Smooth muscle cell (in vitro differentiated cells): Measurements from ENCODE around the gene LETMD1. TPM values are rescaled to one million over a fixed set of nuclear protein-coding genes. Genes with fewer than 3 reads are reported as not detected.
"Not testable (repeated sequence)": the region's sequence is repeated elsewhere in the genome, so short reads cannot be mapped to it uniquely, and the experiment has no call there.

Experiments used
- DNase-seq: peaks from one replicate; lab custom pipeline; 2025; ENCODE audit not compliant: unreplicated experiment; lab: John Stamatoyannopoulos, UW
- H2AFZ ChIP-seq: fragments of 200-600 bp; sonication (generic); 2 replicates; pipeline ENCODE4 v1.6.0; 2016; ENCODE audit warnings: antibody characterized with exemption, low read depth, mild to moderate bottlenecking
- H3F3A ChIP-seq: fragments of 200-600 bp; sonication (generic); 2 replicates; pipeline ENCODE4 v1.6.0; 2017; ENCODE audit warnings: antibody characterized with exemption, low read depth
- H3K27ac ChIP-seq: fragments of 200-600 bp; sonication (generic); 2 replicates; pipeline ENCODE4 v1.5.1; 2016; ENCODE audit warnings: low read depth, mild to moderate bottlenecking
- H3K27me3 ChIP-seq: fragments of 200-600 bp; sonication (generic); 2 replicates; pipeline ENCODE4 v1.6.1; 2016; ENCODE audit warnings: low read depth, mild to moderate bottlenecking
- H3K36me3 ChIP-seq: fragments of 200-600 bp; sonication (generic); 2 replicates; pipeline ENCODE4 v1.5.1; 2016; ENCODE audit warnings: low read depth
- H3K4me1 ChIP-seq: fragments of 200-600 bp; sonication (generic); 2 replicates; pipeline ENCODE4 v1.5.1; 2016; ENCODE audit warnings: low read depth
- H3K4me2 ChIP-seq: fragments of 200-600 bp; sonication (generic); 2 replicates; pipeline ENCODE4 v1.6.0; 2016; ENCODE audit warnings: mild to moderate bottlenecking
- H3K4me3 ChIP-seq: fragments of 200-600 bp; sonication (generic); 2 replicates; pipeline ENCODE4 v1.5.1; 2016; ENCODE audit warnings: mild to moderate bottlenecking
- H3K79me2 ChIP-seq: fragments of 200-600 bp; sonication (generic); 2 replicates; pipeline ENCODE4 v1.6.0; 2016; ENCODE audit warnings: low read depth, mild to moderate bottlenecking
- H3K9ac ChIP-seq: fragments of 200-600 bp; sonication (generic); 2 replicates; pipeline ENCODE4 v1.6.0; 2016; ENCODE audit warnings: low read depth
- H3K9me3 ChIP-seq: fragments of 200-600 bp; sonication (generic); replicated peaks from 2 replicates; pipeline ENCODE4 v1.5.1; 2016; ENCODE audit warnings: low read depth
- H4K20me1 ChIP-seq: fragments of 200-600 bp; sonication (generic); 2 replicates; pipeline ENCODE4 v1.6.0; 2016; ENCODE audit warnings: low read depth
- CTCF ChIP-seq: fragments of 200-600 bp; sonication (generic); IDR thresholded peaks from 2 replicates; pipeline ENCODE4 v1.5.1; 2017; ENCODE audit warnings: borderline replicate concordance, mild to moderate bottlenecking, antibody characterized with exemption; ENCODE audit not compliant: insufficient read depth, poor library complexity, severe bottlenecking
- WGBS: methylation state at CpG from one replicate; pipeline ENCODE4 v1.1.7; 2016; ENCODE audit warnings: low lambda C conversion rate; 5-methylcytosine and 5-hydroxymethylcytosine counted together
- polyA plus RNA-seq: library from polyadenylated mRNA; unstranded; fragments of >200 nt; fragmentation: Nextera tagmentation; extraction: Ambion mirVana; gene quantifications from 2 replicates; pipeline ENCODE4 v1.2.1, GENCODE V29; 2016
- total RNA-seq: library from RNA; depleted of rRNA; stranded (reverse); fragments of >200 nt; gene quantifications from 2 replicates; pipeline ENCODE4 v1.2.3, GENCODE V29; 2014

Gene LETMD1
- total and polyA plus RNA-seq, 2 experiments from 2014 or later, result 8.9 to 32.9 TPM

DNA sequence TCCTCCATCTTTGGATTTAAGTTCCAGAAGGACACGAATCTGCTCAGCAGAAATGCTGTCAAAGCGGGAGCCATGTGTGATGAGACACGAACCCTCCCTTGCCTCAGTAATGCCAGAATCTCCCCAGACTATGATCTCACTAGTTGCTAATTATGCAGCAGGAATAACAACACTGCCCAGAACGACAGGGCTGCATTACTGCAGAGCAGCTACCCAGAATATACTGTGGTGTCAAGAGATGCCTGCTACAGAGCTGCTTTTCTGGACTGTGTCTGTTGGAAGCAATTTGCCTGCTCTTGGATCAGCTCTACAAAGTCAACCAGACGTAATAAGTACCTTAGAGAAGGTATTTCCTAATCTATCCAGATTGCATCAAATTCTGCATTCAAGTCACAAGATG, 29.8 kb downstream of the LETMD1 start:
- 13% methylated on average over 5 of the region's 5 CpGs for WGBS
- Histone ChIP-seq H3K27me3 (no peaks in the 10 kb centered on the region), H3K27ac (peak overlapping the region; percentile 49), H3K9ac (no peak overlapping the region), H2AFZ (no peak overlapping the region), H3K4me2 (peak overlapping the region; percentile 13), H4K20me1 (peaks cover 78% of the 10 kb centered on the region), H3K4me3 (no peak overlapping the region), H3K36me3 (no peaks in the 10 kb centered on the region), H3F3A (no peaks in the 10 kb centered on the region), H3K9me3 (no peaks in the 10 kb centered on the region), H3K4me1 (peaks cover 23% of the 10 kb centered on the region), H3K79me2 (peaks cover 88% of the 10 kb centered on the region)
- TF ChIP-seq CTCF, result no peak
- DNase-seq, result no peak

GRCh38 chr12:51078346-51078745, 30.2 kb downstream of the LETMD1 start:
- H3K79me2 ChIP-seq, result peaks cover 87% of the 10 kb centered on the region
- peaks cover 23% of the 10 kb centered on the region for H3K4me1 ChIP-seq
- H3K4me2 ChIP-seq, result peak overlapping the region; percentile 13
- 65% methylated on average over 5 of the region's 5 CpGs for WGBS
- peaks cover 78% of the 10 kb centered on the region for H4K20me1 ChIP-seq
- not testable (repeated sequence) for H2AFZ ChIP-seq, H3K9ac ChIP-seq, H3K27me3 ChIP-seq, H3K36me3 ChIP-seq, H3K9me3 ChIP-seq, H3F3A ChIP-seq, H3K4me3 ChIP-seq, DNase-seq
- H3K27ac ChIP-seq, result peak overlapping the region; percentile 49

GRCh38 chr12:51078866-51079265, 30.7 kb downstream of the LETMD1 start:
- H3F3A ChIP-seq, H3K27ac ChIP-seq, H3K27me3 ChIP-seq, H3K4me3 ChIP-seq, H3K9me3 ChIP-seq, H3K4me2 ChIP-seq, H3K9ac ChIP-seq, H2AFZ ChIP-seq, H3K36me3 ChIP-seq, DNase-seq: not testable (repeated sequence)
- 93% methylated on average over 6 of the region's 6 CpGs for WGBS
- Histone ChIP-seq H3K4me1 (peaks cover 23% of the 10 kb centered on the region), H4K20me1 (peaks cover 78% of the 10 kb centered on the region), H3K79me2 (peaks cover 85% of the 10 kb centered on the region)

GRCh38 chr12:51080136-51080535, 32.0 kb downstream of the LETMD1 start:
- Histone ChIP-seq H3K79me2 (peaks cover 73% of the 10 kb centered on the region), H2AFZ (no peak overlapping the region), H3K4me1 (peaks cover 23% of the 10 kb centered on the region), H3K36me3 (no peaks in the 10 kb centered on the region), H4K20me1 (peaks cover 66% of the 10 kb centered on the region), H3F3A (peaks cover 3% of the 10 kb centered on the region), H3K4me2 (no peak overlapping the region), H3K27ac (no peak overlapping the region), H3K4me3 (no peak overlapping the region), H3K9ac (no peak overlapping the region), H3K27me3 (no peaks in the 10 kb centered on the region), H3K9me3 (no peaks in the 10 kb centered on the region)
- TF ChIP-seq CTCF, result no peak
- 89% methylated on average over 4 of the region's 4 CpGs for WGBS
- DNase-seq, result no peak

GRCh38 chr12:51081421-51081820, 33.3 kb downstream of the LETMD1 start:
- peaks cover 23% of the 10 kb centered on the region for H3K4me1 ChIP-seq
- H3K9ac ChIP-seq, result no peak overlapping the region
- H3K79me2 ChIP-seq, result peaks cover 60% of the 10 kb centered on the region
- peak overlapping the region; percentile 90 for H3K27ac ChIP-seq
- peaks cover 8% of the 10 kb centered on the region for H3F3A ChIP-seq
- no peak for DNase-seq
- H3K9me3 ChIP-seq, result no peaks in the 10 kb centered on the region
- peaks cover 53% of the 10 kb centered on the region for H4K20me1 ChIP-seq
- no peak for TF ChIP-seq CTCF
- peak overlapping the region; percentile 86 for H3K4me2 ChIP-seq
- H3K4me3 ChIP-seq, result peak overlapping the region; percentile 94
- H3K27me3 ChIP-seq, result no peaks in the 10 kb centered on the region
- H3K36me3 ChIP-seq, result no peaks in the 10 kb centered on the region
- 94% methylated on average over 1 of the region's 1 CpG for WGBS
- H2AFZ ChIP-seq, result no peak overlapping the region
